IMR-90 (cell line): ENCODE results near the gene TRAPPC8. TPM values are rescaled to one million over a fixed set of nuclear protein-coding genes. Genes with fewer than 3 reads are reported as not detected.
A peak's percentile ranks its signal among the peaks of the same experiment; 100 is the strongest.

ENCODE experiments used
- ATAC-seq: fragments of 200-7000 bp; cut with Tn5 transposase; 2 replicates; pipeline ENCODE4 v1.9.1; 2020; ENCODE audit warnings: low read depth, mild to moderate bottlenecking, moderate library complexity
- BruUV-seq: library from RNA; stranded (reverse); fragments of 400-500 nt; replicated peaks from 2 replicates; lab custom pipeline; 2021; lab: Mats Ljungman, UMichigan
- CTCF ChIA-PET: fragments of 300-600 bp; formaldehyde crosslinking; extraction: SDS; loops from one replicate; lab custom pipeline; 2021; ENCODE audit warnings: antibody characterized with exemption; lab: Yijun Ruan, JAX
- POLR2A ChIA-PET: fragments of 300-600 bp; sonication (Branson Sonifier 250); formaldehyde crosslinking; loops from one replicate; lab custom pipeline; 2022; ENCODE audit warnings: antibody characterized with exemption; ENCODE audit not compliant: unreplicated experiment; lab: Charles Lee
- DNase-seq: peaks from one replicate; pipeline ENCODE4 v3.0.0; 2013
- H2AFZ ChIP-seq: replicated peaks from 2 replicates; pipeline ENCODE3; 2013; ENCODE audit warnings: low read length, mild to moderate bottlenecking; ENCODE audit not compliant: poor library complexity
- H2AK5ac ChIP-seq: 2 replicates; pipeline ENCODE4 v1.6.1; 2013; ENCODE audit warnings: low read depth, low read length, inconsistent platforms
- H2AK9ac ChIP-seq: replicated peaks from 2 replicates; pipeline ENCODE3; 2013; ENCODE audit warnings: mild to moderate bottlenecking, low read depth, low read length, moderate library complexity; ENCODE audit not compliant: poor library complexity
- H2BK120ac ChIP-seq: 2 replicates; pipeline ENCODE4 v1.6.1; 2013; ENCODE audit warnings: low read depth, low read length, inconsistent platforms
- H2BK15ac ChIP-seq: 3 replicates; pipeline ENCODE4 v1.6.1; 2013; ENCODE audit warnings: low read depth, low read length, inconsistent platforms
- H2BK20ac ChIP-seq: 2 replicates; pipeline ENCODE4 v1.6.1; 2013; ENCODE audit warnings: low read depth, mild to moderate bottlenecking, inconsistent platforms, low read length, moderate library complexity
- H2BK5ac ChIP-seq: 2 replicates; pipeline ENCODE4 v1.6.1; 2013; ENCODE audit warnings: mild to moderate bottlenecking, low read depth, low read length, inconsistent platforms; ENCODE audit not compliant: poor library complexity, severe bottlenecking
- H3K14ac ChIP-seq: replicated peaks from 2 replicates; pipeline ENCODE4 v1.6.1; 2013; ENCODE audit warnings: low read depth, low read length, inconsistent platforms
- H3K18ac ChIP-seq: 2 replicates; pipeline ENCODE4 v1.6.1; 2013; ENCODE audit warnings: low read depth, low read length, control low read depth
- H3K23ac ChIP-seq: 2 replicates; pipeline ENCODE4 v1.6.1; 2013; ENCODE audit warnings: low read depth, low read length, inconsistent platforms
- H3K27ac ChIP-seq: 2 replicates; pipeline ENCODE4 v1.5.1; 2013; ENCODE audit warnings: mild to moderate bottlenecking, control low read depth, low read length; ENCODE audit not compliant: insufficient read depth
- H3K27me3 ChIP-seq: 2 replicates; pipeline ENCODE4 v1.6.1; 2013; ENCODE audit warnings: low read length; ENCODE audit not compliant: control insufficient read depth, insufficient read depth
- H3K36me3 ChIP-seq: 2 replicates; pipeline ENCODE4 v1.6.1; 2013; ENCODE audit warnings: low read length, mixed read lengths; ENCODE audit not compliant: control insufficient read depth, insufficient read depth
- H3K4ac ChIP-seq: 2 replicates; pipeline ENCODE4 v1.6.1; 2013; ENCODE audit warnings: low read depth, low read length, inconsistent platforms
- H3K4me1 ChIP-seq: 2 replicates; pipeline ENCODE4 v1.6.1; 2013; ENCODE audit warnings: low read length, mixed read lengths; ENCODE audit not compliant: control insufficient read depth, insufficient read depth
- H3K4me2 ChIP-seq: 2 replicates; pipeline ENCODE4 v1.6.1; 2013; ENCODE audit warnings: low read depth, mild to moderate bottlenecking, control low read depth, low read length, moderate library complexity
- H3K4me3 ChIP-seq: 2 replicates; pipeline ENCODE4 v1.5.1; 2013; ENCODE audit warnings: low read depth, mild to moderate bottlenecking, control low read depth, low read length, moderate library complexity; ENCODE audit not compliant: insufficient read depth
- H3K56ac ChIP-seq: 2 replicates; pipeline ENCODE4 v1.6.1; 2013; ENCODE audit warnings: low read length, inconsistent platforms; ENCODE audit not compliant: insufficient read depth; ENCODE audit errors: extremely low read depth
- H3K79me1 ChIP-seq, 2 experiments: 2 replicates each; pipeline ENCODE4 v1.6.1; 2013; ENCODE audit warnings: low read length in 2 of 2, inconsistent platforms in 1 of 2, low read depth in 1 of 2
- H3K9ac ChIP-seq: 2 replicates; pipeline ENCODE4 v1.6.1; 2013; ENCODE audit warnings: low read depth, low read length, control low read depth
- H3K9me1 ChIP-seq: 2 replicates; pipeline ENCODE4 v1.6.1; 2013; ENCODE audit warnings: low read length, inconsistent platforms; ENCODE audit not compliant: insufficient read depth
- H3K9me3 ChIP-seq: 2 replicates; pipeline ENCODE4 v1.6.1; 2013; ENCODE audit warnings: low read length; ENCODE audit not compliant: control insufficient read depth, insufficient read depth
- H4K20me1 ChIP-seq: 2 replicates; pipeline ENCODE4 v1.6.1; 2013; ENCODE audit warnings: low read length, inconsistent platforms; ENCODE audit not compliant: insufficient read depth
- H4K5ac ChIP-seq: 2 replicates; pipeline ENCODE4 v1.6.1; 2013; ENCODE audit warnings: mild to moderate bottlenecking, low read depth, low read length, control low read depth
- H4K8ac ChIP-seq, 2 experiments: 2 replicates each; pipeline ENCODE4 v1.6.1; 2013; ENCODE audit warnings: low read depth in 2 of 2, low read length in 2 of 2, control low read depth in 1 of 2, inconsistent platforms in 1 of 2
- H4K91ac ChIP-seq: 2 replicates; pipeline ENCODE4 v1.6.1; 2013; ENCODE audit warnings: low read depth, low read length, inconsistent platforms; ENCODE audit not compliant: insufficient read depth
- BHLHE40 ChIP-seq: fragments of 150-350 bp; IDR thresholded peaks from 2 replicates; pipeline ENCODE4 v1.6.1; 2016; ENCODE audit warnings: mild to moderate bottlenecking, low read depth, low read length
- MAFK ChIP-seq: IDR thresholded peaks from 2 replicates; pipeline ENCODE4 v1.6.1; 2012; ENCODE audit warnings: low read depth, low read length, improper control_type of control experiment
- POLR2A ChIP-seq: IDR thresholded peaks from 2 replicates; pipeline ENCODE4 v1.6.1; 2012; ENCODE audit warnings: mild to moderate bottlenecking, low read depth, low read length
- WGBS, 2 experiments: methylation state at CpG; one replicate each; pipeline versions ENCODE4 v1.1.5 to v1.1.7; 2013; ENCODE audit warnings: missing lambda C conversion rate in 2 of 2; ENCODE audit not compliant: insufficient read length in 1 of 2; ENCODE audit errors: extremely low coverage in 2 of 2; 5-methylcytosine and 5-hydroxymethylcytosine counted together
- dilution Hi-C: fragments of 300-500 bp; cut with HindIII; formaldehyde crosslinking; loops from one replicate; pipeline ENCODE4 v1.14.3; 2018; ENCODE audit warnings: low sequenced_read_pairs; ENCODE audit not compliant: unreplicated experiment
- in situ Hi-C: fragments of 300-500 bp; cut with MboI; formaldehyde crosslinking; loops from 3 replicates; pipeline ENCODE4 v1.14.3; 2019; ENCODE audit warnings: low sequenced_read_pairs, inconsistent platforms, mixed read lengths
- intact Hi-C: fragments of 100-400 bp; cut with micrococcal nuclease; formaldehyde crosslinking; loops from 2 replicates; pipeline ENCODE4 v1.10.0; 2022
- polyA plus RNA-seq, 3 experiments: library from polyadenylated mRNA; depleted of rRNA; stranded (reverse); fragments of >200 nt; gene quantifications; 2 replicates each; pipeline ENCODE4 v1.2.3, GENCODE V29; 2012; ENCODE audit warnings: low replicate concordance in 1 of 3
- total RNA-seq: library from RNA; depleted of rRNA; stranded (reverse); fragments of >200 nt; gene quantifications from 2 replicates; pipeline ENCODE4 v1.2.3, GENCODE V29; 2012
- TF ChIP-seq, protein P1 (sequence below): conservative IDR thresholded peaks from 2 replicates; pipeline ENCODE4 v1.5.1; 2012; ENCODE audit warnings: mild to moderate bottlenecking, low read depth, low read length, improper control_type of control experiment

Gene TRAPPC8
- total and polyA plus RNA-seq, 2 of the 4 experiments (the other 2 are of a cell fraction) = 21.8 to 54.3 TPM

DNA sequence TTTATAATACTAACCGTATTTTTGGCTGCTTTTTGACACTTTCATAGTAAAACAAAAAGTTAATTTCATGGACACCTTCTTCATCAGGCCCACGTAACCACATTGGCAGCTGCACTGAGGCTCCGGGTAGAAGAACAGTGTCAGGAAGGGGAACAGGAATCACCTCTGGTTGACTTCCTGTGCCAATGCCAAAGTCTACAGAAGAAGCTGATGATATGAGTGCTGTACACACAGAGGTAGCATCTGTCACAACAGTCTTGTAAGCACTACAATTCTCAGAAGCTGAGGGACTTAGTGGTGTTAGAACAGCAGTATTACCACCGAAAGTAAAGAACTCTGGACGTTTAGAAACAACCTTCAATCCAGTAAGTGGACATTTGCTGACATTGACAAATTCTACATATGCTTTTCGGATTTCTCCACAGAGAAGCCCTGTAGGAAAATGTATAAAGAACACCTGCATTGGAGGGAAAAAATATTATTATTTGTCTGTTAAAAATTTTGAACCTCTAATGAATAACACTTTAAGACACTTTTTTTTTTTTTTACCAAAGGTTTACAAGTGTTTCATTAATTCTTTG lies 85.3 kb downstream of the TRAPPC8 start:
- no peak overlapping the region for H3K56ac ChIP-seq
- peaks cover 17% of the 10 kb centered on the region for H3K36me3 ChIP-seq
- H3K9me1 ChIP-seq = no peaks in the 10 kb centered on the region
- BruUV-seq = no TSS peak
- H4K91ac ChIP-seq = no peak overlapping the region
- no peak overlapping the region for H3K18ac ChIP-seq
- WGBS, 2 experiments = no CpG with 5 or more reads among the region's 6 CpGs
- H3K4me3 ChIP-seq = no peak overlapping the region
- H2BK15ac ChIP-seq = no peak overlapping the region
- no peak overlapping the region for H3K4me2 ChIP-seq
- dilution Hi-C loops = no loop called here
- H3K79me1 ChIP-seq = peaks cover 0 to 4% of the 10 kb centered on the region in 2 experiments; a peak in 1 of 4 replicates
- in situ Hi-C loops = no loop called here
- H2BK120ac ChIP-seq = no peak overlapping the region
- no peak overlapping the region for H2AFZ ChIP-seq
- H4K5ac ChIP-seq = no peak overlapping the region
- ChIA-PET CTCF (no interaction called here), POLR2A (no interaction called here)
- no peaks in the 10 kb centered on the region for H3K27me3 ChIP-seq
- no peak overlapping the region for H2BK5ac ChIP-seq
- DNase-seq = no peak
- no peak overlapping the region for H2AK5ac ChIP-seq
- H3K4me1 ChIP-seq = no peaks in the 10 kb centered on the region
- no peak overlapping the region for H3K4ac ChIP-seq
- TF ChIP-seq POLR2A = no peak
- TF ChIP-seq, protein P1, sequence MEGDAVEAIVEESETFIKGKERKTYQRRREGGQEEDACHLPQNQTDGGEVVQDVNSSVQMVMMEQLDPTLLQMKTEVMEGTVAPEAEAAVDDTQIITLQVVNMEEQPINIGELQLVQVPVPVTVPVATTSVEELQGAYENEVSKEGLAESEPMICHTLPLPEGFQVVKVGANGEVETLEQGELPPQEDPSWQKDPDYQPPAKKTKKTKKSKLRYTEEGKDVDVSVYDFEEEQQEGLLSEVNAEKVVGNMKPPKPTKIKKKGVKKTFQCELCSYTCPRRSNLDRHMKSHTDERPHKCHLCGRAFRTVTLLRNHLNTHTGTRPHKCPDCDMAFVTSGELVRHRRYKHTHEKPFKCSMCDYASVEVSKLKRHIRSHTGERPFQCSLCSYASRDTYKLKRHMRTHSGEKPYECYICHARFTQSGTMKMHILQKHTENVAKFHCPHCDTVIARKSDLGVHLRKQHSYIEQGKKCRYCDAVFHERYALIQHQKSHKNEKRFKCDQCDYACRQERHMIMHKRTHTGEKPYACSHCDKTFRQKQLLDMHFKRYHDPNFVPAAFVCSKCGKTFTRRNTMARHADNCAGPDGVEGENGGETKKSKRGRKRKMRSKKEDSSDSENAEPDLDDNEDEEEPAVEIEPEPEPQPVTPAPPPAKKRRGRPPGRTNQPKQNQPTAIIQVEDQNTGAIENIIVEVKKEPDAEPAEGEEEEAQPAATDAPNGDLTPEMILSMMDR = no peak
- no peak for TF ChIP-seq BHLHE40
- TF ChIP-seq MAFK = peak; percentile 88
- H4K8ac ChIP-seq = no peak overlapping the region
- no peaks in the 10 kb centered on the region for H3K9me3 ChIP-seq
- H2AK9ac ChIP-seq = no peak overlapping the region
- H4K20me1 ChIP-seq = no peaks in the 10 kb centered on the region
- H3K23ac ChIP-seq = no peak overlapping the region
- H3K27ac ChIP-seq = no peak overlapping the region
- no peak overlapping the region for H3K14ac ChIP-seq
- intact Hi-C loops = no loop called here
- no peak for ATAC-seq
- H3K9ac ChIP-seq = no peak overlapping the region
- no peak overlapping the region for H2BK20ac ChIP-seq
